HEK293T (cell line): ENCODE data around the gene SHISA7.

Experiments used
- BHLHE40 ChIP-seq: fragments of 450-650 bp; IDR thresholded peaks from 2 replicates; pipeline ENCODE4 v1.6.1; 2016; ENCODE audit warnings: mild to moderate bottlenecking, moderate library complexity, borderline replicate concordance
- ELF4 ChIP-seq: fragments of 450-650 bp; IDR thresholded peaks from 2 replicates; pipeline ENCODE4 v1.6.1; 2017; ENCODE audit warnings: antibody characterized with exemption
- FOXK2 ChIP-seq: fragments of 450-650 bp; IDR thresholded peaks from 2 replicates; pipeline ENCODE4 v1.6.1; 2016; ENCODE audit warnings: mild to moderate bottlenecking
- FOXM1 ChIP-seq: fragments of 450-650 bp; IDR thresholded peaks from 2 replicates; pipeline ENCODE4 v1.6.1; 2017; ENCODE audit warnings: mild to moderate bottlenecking, borderline replicate concordance
- NFRKB ChIP-seq: fragments of 450-650 bp; IDR thresholded peaks from 2 replicates; pipeline ENCODE4 v1.6.1; 2016; ENCODE audit warnings: mild to moderate bottlenecking, moderate library complexity

DNA sequence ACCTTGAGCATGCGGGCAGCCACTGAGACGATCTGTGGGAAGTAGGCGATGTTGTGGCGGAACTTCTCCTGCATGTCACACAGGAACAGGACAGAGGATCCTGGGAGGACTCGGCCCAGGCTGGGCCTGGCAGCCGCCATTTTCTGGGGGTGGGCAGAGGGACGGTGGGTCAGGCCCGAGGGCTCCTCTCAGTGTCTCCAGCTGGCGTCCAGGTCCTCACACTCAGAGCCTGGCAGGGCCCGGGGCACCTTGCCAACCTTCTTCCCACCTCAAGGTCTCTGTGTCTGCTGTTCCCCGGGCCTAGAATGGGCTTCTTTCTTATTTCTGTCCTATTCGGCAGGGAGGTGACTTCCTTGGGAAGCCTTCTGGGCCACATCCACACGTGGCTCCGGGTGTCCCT, 13.2 kb upstream of the SHISA7 start:
- TF ChIP-seq BHLHE40 = no peak
- TF ChIP-seq NFRKB = no peak
- TF ChIP-seq ELF4 = no peak
- TF ChIP-seq FOXK2 = no peak
- no peak for TF ChIP-seq FOXM1
